ENCODE data around the gene RHCE.
"Not testable (repeated sequence)": the region's sequence is repeated elsewhere in the genome, so short reads cannot be mapped to it uniquely, and the experiment has no call there.

The RHCE gene

GRCh38 chr1:25420715-25421114 is at the start of gene RHCE:
Gene RHCE, minus strand, starts transcription at chr1:25420825. Its CDS starts 39 bp downstream, at chr1:25420786.
- not testable (repeated sequence) for DNase-seq (ENCODE audit: low read depth)

DNA sequence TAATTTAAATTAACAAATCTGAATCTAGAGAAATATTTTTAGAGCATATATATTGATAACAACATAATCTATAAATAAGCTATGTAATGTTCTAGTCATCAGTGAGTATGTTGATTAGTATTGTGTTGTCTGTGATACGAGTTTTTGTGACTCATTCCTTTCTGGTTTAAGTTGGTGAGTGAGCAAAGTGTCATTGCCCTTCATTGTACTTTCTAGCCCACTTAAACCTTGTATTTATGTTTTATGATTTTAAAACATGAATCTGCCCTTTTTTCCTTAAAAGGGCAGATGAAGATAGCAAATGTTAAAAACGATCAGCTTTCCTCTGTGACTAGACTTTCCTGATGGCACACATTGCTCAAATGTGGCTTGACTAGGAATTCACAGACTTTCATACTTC is 48.6 kb upstream of the RHCE start:
- DNase-seq (ENCODE audit: low read depth) = no peak

- no peak for DNase-seq (ENCODE audit: low read depth)
Observed at GRCh38 chr1:25468033-25468432, 47.4 kb upstream of the RHCE start.

GRCh38 chr1:25467616-25468015 is 47.0 kb upstream of the RHCE start:
- no peak for DNase-seq (ENCODE audit: low read depth)

DNA sequence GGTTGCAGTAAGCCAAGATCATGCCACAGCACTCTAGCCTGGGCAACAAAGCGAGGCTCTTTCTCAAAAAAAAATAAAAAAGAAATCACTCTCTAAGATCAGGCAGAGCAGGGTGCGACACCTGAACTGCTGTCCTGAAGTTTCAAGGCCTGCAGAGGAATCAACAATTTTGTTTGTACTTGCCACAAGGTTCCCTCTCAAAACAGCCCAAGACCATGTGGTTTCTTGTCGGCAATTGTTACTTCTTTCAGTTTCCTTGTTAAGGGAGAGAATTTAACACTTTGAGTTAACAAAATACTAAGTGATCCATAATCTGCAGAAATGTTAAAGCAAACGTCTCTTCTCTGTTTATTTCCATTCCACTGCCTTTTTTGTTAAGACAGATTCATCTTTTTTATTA is 46.6 kb upstream of the RHCE start:
- no peak for DNase-seq (ENCODE audit: low read depth)

GRCh38 chr1:25462732-25463131 is 42.1 kb upstream of the RHCE start:
- DNase-seq (ENCODE audit: low read depth) = no peak

DNA sequence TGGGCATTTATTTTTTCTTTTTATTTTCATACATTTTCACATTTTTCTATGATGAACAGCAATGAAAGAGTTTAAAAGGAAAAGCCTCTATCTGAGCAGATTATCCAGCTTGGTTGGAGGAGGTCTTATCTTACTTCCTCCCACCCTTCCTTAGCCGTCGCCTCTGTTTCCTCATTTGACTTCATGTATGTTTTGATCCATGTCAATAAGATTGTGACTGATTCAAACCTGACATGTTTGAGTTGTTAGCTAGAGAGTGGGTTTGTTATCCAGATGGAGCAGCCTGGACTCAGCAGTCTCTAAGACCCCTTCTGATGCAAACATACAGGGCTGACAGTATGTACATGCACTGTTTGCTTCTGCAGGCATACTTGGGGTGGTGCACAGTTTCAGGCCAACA is 41.2 kb upstream of the RHCE start:
- DNase-seq (ENCODE audit: low read depth) = no peak

DNA sequence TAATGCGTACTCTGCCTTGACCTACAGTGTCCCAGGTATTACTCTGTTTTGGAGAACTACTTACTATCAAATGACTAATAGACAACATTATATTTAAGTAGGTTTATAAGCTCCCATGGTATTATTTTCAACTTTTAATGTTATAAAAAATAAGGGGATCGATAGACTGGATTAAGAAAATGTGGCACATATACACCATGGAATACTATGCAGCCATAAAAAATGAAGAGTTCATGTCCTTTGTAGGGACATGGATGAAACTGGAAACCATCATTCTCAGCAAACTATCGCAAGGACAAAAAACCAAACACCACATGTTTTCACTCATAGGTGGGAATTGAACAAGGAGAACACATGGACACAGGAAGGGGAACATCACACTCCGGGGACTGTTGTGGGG is 40.2 kb upstream of the RHCE start:
- not testable (repeated sequence) for DNase-seq (ENCODE audit: low read depth)

- DNase-seq (ENCODE audit: low read depth) = no peak
Observed at GRCh38 chr1:25460020-25460419, 39.4 kb upstream of the RHCE start.

GRCh38 chr1:25458541-25459298 is 38.1 kb upstream of the RHCE start:
- no peak for DNase-seq (ENCODE audit: low read depth)

DNA sequence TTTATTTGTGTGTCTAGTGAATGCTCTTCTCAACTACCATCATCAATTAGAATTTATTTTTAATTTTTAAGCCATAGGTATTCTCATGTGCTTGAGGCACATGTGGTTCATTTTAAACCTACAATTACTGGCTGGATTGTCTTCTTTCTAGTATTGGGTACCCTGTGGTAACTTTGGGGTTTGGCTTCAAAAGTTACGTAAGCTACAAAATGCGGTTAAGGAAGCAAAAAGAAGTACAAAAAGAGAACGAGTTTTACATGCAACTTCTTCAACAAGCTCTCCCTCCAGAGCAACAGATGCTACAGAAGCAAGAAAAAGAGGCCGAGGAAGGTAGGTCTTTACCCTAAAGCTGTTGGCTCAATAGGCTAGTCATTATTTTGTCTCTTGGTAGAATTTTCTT is 35.9 kb upstream of the RHCE start:
- no peak for DNase-seq (ENCODE audit: low read depth)

GRCh38 chr1:25451908-25452307 is 31.3 kb upstream of the RHCE start:
- DNase-seq (ENCODE audit: low read depth) = no peak

DNA sequence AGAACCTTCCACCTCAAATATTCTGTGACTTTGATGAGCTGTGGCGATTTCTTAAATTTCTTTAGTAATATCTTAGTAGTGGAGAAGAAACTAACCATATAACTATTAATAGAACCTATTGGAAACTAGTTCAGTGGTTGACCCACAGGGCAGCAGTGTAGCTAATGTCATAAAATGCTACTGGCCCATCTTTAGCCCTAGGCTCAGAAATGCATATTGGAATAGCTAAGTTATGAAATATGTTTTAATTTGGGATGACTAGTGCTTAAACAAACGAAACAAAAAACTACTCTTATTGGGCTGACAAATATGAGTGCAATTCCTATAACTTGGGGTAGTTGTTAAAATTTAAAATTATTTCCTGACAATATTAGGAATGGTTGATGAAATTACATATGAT is 30.3 kb upstream of the RHCE start:
- no peak for DNase-seq (ENCODE audit: low read depth)

GRCh38 chr1:25447547-25447946 is 26.9 kb upstream of the RHCE start:
- no peak for DNase-seq (ENCODE audit: low read depth)

DNA sequence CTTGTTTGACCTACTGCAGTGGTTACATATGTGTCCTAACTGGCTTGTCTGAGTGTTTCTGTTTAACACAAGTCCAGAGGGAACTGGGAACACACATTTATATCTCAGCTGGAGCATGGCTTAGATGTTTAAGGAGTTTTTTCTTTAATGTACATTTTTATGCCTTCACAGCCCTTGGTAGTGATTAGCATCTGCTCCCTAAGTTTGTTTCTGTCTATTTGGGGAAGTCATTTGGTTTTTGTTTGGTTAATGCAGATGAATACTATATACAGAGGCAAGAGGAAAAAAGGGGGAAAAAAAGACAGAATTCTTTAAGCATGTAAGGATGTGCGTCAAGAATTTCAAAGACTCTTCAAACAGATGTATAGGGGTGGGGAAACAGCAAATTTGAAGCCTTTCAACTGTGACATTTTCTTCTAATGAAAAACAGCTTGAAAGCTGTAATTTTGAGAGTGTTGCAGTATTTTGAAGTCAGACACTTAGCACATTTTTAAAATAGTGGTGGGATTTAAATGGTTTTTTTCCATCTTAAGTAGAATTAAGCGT is 25.4 kb upstream of the RHCE start:
- no peak for DNase-seq (ENCODE audit: low read depth)

GRCh38 chr1:25444604-25445003 is 24.0 kb upstream of the RHCE start:
- not testable (repeated sequence) for DNase-seq (ENCODE audit: low read depth)

DNA sequence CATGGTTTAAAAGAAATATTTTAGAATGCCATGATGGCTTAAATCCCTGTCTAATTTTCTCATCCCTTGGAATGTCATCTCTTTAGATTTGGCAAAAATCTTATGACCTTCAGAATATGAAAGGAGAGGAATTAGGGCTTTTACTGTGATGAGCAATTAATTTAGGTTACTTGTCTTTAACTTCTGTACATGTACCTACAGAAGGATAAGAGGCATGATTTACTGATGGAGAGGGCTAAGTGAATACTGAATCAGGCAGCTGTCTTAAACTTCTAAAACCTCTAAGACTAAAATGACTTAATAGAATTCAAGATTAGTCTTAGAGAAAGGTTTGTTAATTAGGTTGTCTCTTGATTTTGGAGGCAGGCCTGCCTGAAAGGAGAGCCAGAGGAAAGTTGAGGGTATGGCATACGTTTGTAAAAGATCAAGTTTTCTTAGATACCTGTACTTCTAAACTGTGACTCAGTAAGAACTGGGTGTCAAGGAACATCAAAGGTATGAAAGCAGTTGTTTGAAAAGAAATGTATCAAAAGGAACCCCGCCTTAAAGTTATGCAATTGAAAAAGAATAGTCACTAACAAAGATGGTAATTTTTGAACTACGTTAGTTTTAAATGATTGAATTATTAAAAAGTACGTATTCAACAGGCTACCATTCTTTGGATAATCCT is 22.5 kb upstream of the RHCE start:
- no peak for DNase-seq (ENCODE audit: low read depth)

- no peak for DNase-seq (ENCODE audit: low read depth)
Observed at GRCh38 chr1:25442178-25442577, 21.6 kb upstream of the RHCE start.

GRCh38 chr1:25439287-25439686 is 18.7 kb upstream of the RHCE start:
- DNase-seq (ENCODE audit: low read depth) = no peak

- DNase-seq (ENCODE audit: low read depth) = no peak
Observed at GRCh38 chr1:25437672-25438071, 17.0 kb upstream of the RHCE start.

- DNase-seq (ENCODE audit: low read depth) = no peak
Observed at GRCh38 chr1:25435397-25436108, 14.9 kb upstream of the RHCE start.

- no peak for DNase-seq (ENCODE audit: low read depth)
Observed at GRCh38 chr1:25433389-25434186, 13.0 kb upstream of the RHCE start.

All from activated T-helper 1 cell treated with Interleukin-2 at 50 U/mL for 16 hours (primary cell).